ENCODE measurements around the gene MCF2L. TPM values are rescaled to one million over a fixed set of nuclear protein-coding genes. Genes with fewer than 3 reads are reported as not detected.

The MCF2L gene
- total RNA-seq, 1 donor from 2014 or later = 8.0 TPM

- DNase-seq (ENCODE audit: low read depth in 2 of 2) = no peak
Observed at GRCh38 chr13:112947796-112948195, 21.2 kb upstream of the MCF2L start.

DNA sequence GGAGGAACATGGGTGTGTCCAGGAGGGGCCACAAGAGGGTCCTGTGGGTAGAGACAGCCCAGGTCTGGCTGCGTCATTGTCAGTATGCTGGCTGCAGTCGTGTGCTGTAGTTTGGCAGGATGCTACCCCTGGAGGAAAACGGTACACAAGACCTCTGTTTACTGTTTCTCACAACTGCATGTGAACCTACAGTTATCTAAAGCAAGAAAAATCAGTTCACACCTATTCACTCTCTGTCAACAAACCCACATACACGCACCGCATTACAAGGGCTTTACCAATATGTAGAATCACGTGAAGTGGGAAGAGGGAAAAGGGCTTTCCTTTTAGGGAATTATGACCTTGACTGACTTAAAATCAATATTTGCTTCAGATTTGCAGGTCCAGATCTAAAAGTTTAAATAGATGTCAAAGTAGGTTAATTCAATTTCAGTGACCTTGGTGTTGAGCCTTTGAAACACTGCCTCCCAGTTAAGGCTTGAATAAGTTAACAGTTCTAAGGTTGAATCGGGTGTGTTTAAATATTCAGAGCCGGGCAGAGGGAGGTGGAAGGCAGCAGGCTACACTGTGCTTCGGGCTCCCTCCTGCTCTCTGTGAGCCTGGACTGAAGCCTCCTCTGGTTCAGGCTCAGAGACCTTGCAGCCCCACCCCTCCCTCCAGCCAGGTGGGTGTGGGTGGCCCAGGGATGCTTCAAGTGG is 17.2 kb upstream of the MCF2L start:
- DNase-seq (ENCODE audit: low read depth in 2 of 2) = no peak

DNA sequence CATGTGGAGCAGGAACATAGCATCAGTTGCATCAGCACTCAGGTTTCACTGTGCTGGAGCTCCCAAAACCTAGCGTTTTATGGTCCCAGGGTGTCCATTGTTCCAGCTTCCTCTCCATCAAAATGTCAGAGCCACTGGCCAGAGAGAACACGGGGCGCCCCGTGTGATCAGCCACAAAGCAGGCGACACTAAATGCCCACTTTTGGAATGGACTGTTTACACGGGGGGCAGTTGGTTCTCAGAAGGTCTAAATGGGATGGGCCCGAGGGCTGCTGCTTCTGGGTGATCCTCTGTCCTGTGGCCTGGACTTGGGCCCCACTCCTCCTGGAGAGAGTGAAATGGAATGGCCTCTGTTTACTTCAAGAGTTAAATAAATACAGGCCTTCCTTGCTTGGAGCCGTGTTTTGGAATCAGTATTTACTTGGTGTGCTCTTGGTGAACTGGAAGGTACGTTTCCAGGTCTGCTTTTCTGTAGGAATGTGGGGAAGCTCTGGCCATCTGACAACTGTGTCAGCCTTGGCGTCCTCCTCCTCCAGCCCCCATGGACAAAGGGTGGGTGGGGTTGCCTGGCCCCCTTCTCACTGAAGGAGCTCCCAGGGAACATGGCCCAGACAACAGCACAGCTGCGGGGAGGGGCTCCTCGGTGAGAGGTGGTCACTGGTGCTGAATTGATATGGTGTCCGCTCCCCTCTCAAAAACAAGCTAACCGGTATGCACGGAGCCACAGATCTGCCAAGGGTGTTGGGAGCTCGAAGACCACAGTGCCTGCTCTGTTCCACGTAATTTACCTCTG is 16.1 kb upstream of the MCF2L start:
- DNase-seq (ENCODE audit: low read depth in 2 of 2) = no peak

- no peak for DNase-seq (ENCODE audit: low read depth in 2 of 2)
Observed at GRCh38 chr13:112953591-112954487, 15.2 kb upstream of the MCF2L start.

DNA sequence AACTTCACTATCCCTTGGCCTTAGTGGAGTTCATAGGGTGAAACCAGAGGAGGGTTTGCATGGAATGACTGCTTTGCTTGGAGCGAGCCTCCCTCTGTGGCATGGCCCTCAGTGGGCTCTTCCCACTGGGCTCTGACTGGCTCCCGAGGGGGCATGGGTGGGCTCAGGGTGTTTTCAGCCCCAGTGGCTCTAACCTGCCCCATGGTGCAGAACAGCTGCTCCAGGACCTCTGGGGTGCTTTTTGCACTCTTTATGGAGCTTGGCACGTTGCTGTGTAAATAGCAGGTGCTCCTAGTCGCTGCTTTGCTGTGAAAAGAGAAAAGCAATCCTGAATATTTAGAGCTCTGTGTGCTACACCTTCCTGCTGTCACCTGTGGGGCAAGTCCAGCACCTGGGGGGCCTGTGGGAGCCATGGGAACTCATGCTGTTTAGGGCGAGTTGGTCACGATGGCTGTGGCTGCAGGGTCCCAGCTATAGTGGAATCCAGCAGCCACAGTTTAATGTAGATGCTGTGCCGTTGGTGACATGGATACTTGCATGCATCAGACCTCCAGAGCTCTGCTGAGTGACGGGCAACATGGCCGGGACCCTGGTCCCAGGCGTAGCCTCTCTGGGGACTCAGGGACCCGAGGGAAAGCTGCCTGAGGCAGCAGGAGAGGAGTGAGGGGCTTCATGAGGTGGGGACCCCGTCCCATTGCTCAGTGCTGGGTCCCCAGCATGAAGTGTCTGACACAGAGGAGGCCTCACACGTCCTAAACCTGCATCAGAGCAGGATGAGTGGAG is 14.3 kb upstream of the MCF2L start:
- no peak for DNase-seq (ENCODE audit: low read depth in 2 of 2)

GRCh38 chr13:112955271-112955937 is 13.6 kb upstream of the MCF2L start:
- no peak for DNase-seq (ENCODE audit: low read depth in 2 of 2)

- DNase-seq (ENCODE audit: low read depth in 2 of 2) = no peak
Observed at GRCh38 chr13:112955956-112956355, 13.1 kb upstream of the MCF2L start.

DNA sequence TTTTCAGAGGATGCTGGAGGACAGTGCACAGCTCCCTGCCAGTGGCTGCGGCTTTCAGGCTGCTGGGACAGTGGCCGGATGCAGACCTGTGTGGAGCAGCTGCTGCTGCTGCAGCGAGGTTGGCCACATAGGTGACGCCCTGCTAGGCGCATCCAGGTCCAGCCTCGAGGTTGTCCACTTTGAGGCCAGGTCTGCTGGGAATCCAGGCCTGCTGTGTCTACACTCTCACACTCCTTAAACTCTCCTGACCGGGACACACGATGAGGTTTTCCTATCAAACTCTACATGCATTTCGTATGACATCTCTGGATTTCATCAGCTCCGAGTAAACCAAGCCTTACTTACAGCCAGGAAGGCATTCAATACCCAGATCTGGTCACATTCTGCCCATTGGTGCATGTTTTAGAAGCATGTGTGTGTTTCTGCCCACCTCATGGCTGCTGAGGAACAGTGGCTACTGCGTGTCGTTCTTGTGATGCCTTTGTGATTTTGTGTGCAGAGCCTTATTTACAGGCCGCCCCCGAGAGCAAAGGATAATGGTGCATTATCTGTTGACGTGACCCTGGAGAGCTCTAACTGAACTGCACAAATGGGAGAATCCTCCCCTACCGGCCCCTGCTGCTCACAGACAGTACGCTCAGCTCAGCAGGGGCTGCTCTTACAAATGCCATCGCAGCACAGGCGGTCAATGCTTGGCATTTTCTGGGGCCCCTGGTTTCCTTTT is 12.3 kb upstream of the MCF2L start:
- DNase-seq (ENCODE audit: low read depth in 2 of 2) = no peak

DNA sequence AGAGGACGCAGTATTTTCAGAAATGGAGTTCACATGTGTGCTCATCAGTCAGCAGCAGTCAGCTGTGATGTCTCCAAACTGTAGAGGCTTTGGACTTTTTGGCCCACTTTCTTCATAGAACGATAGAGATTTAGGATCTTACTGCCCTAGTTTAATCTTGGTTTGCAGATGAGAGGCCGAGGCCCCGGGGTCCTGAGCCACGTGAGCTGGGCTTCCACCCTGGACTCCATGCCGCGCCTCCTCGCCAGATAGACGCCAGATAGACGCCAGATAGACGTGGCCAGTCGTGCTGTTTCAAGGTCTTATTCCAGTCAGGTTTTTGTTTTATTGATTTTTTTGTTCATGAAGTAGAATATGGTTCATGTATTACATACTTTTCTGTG is 11.7 kb upstream of the MCF2L start:
- DNase-seq (ENCODE audit: low read depth in 2 of 2) = no peak

GRCh38 chr13:112958127-112958989 is 10.7 kb upstream of the MCF2L start:
- DNase-seq (ENCODE audit: low read depth in 2 of 2) = peak in 1 of 2 donors; percentile 19

DNA sequence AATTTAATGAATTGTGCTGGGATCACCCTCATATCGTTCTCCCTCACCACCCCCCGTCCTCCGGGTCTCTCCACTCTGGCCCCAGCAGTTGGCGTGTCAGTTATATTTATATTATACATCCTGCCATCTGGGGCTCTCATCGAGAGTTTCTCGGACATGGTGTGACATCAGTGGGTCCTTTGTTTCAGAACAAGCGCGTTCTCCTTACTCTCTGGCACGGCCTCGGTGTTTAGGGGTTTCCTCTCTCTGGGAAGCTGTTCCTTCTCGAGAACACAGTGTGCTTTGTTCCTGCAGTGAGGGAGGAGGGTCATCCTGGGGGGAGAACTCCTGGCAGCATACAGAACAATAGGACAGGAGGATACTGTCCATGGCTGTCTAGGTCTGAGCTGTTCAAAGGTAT is 9.8 kb upstream of the MCF2L start:
- DNase-seq (ENCODE audit: low read depth in 2 of 2) = peak in 1 of 2 donors; percentile 37

DNA sequence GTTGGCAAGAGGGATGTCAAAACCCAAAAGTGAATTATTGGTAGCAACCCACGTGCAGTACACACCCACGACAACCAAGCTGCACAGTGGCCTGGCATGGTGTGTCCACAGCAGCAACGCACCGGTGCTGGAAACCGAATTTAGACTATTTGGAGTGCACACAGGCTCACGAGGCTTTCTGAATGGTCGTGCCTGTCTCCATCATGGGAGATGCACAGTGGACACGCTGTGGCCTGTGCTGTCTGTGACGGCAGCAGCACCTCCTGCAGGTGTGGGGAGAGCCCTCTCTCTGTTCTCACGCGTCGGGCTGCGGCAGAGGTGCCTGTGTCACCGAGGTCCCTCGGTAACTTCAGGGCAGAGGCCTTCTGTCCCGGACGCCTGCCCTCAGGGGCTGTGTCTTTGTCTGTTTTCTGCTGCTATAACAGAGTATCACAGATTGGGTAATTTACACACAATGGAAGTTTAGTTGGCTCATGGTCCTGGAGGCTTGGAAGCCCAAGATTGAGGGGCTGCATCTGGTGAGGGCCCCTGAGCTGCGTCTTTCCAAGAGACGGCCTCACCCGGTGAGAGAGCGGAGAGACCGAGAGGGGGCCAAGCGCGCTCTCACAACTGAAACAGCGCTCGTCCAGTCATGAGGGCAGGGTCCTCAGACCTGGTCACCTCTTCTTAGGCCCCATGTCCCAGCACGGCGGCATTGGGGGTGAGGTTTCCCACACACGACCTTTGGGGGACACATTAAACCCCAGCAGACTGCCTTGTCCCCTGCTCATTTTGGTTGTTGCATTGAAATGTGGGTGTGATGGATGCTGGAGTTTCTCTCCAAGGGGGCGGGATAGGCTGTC is 9.1 kb upstream of the MCF2L start:
- DNase-seq (ENCODE audit: low read depth in 2 of 2) = no peak

- no peak for DNase-seq (ENCODE audit: low read depth in 2 of 2)
Observed at GRCh38 chr13:112960706-112961105, 8.3 kb upstream of the MCF2L start.

GRCh38 chr13:112961457-112962369 is 7.3 kb upstream of the MCF2L start:
- DNase-seq (ENCODE audit: low read depth in 2 of 2) = no peak

DNA sequence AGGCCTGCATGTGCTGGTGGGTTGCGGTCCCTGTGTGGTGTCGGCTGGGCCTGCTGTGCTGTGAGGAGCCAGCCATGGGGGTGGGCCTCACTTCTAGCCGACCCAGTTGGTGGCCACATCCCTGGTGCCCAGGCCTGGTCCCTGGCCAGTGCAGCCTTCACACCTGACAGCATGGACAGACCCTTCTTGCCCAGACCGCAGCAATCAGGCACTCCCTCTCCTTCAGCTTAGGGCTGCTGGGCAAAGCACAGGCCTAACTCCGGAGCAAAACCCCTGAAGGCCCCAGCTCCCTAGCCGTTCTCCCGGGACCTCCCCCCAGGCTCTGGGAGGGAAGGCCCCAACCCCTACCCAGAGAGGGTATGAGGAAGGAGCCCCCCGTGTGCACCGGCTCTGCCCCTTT is 6.6 kb upstream of the MCF2L start:
- DNase-seq (ENCODE audit: low read depth in 2 of 2) = no peak

DNA sequence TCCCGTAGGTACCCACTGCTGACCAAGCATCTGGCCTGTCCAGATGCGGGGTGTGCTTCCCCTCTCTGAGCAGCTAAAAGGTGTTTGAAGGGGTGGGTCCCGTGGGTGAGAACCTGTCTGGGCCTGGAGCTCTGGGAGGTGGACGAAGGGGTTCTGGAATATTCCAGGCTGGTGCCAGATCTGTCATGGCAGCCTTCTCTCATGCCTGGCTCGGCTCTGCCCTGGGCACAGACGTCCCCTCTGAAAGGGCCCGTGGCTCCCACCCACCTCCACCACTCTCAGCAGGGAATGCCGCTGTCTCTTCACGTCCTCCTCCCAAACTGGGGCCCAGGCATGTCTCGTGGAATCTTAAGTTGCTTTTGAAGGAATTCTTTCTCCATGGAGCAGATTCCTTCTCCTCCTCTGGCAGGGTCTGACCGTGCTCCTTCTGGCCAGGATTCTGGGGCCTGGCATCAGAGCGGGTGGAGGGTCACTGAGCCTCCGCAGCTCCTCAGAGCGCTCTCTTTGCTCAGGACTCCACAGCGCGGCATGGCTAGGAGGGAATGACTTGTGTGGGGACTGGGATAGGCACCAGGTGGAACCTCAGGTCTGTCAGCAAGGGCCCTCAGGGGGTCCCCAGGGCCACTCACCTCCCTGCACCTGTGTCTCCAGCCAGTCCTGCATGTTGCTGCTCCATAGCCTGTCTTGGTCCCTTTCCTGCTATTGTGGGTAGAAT is 5.9 kb upstream of the MCF2L start:
- no peak for DNase-seq (ENCODE audit: low read depth in 2 of 2)
